T-helper 2 cell (primary cell): ENCODE data around the gene ASPDH.
"Not testable (repeated sequence)": the region's sequence is repeated elsewhere in the genome, so short reads cannot be mapped to it uniquely, and the experiment has no call there.

Source experiments
- DNase-seq, 5 experiments: peaks; one replicate each; pipeline versions ENCODE4 v3.0.0 to v3.0.0-alpha.2; 2012 to 2022

The ASPDH gene

GRCh38 chr19:50547385-50548190 is 33.9 kb upstream of the ASPDH start:
- DNase-seq = no peak

- no peak for DNase-seq
These were observed 33.0 kb upstream of the ASPDH start for GRCh38 chr19:50546527-50547221.

- no peak for DNase-seq
These were observed 29.2 kb upstream of the ASPDH start for GRCh38 chr19:50542943-50543342.

DNA sequence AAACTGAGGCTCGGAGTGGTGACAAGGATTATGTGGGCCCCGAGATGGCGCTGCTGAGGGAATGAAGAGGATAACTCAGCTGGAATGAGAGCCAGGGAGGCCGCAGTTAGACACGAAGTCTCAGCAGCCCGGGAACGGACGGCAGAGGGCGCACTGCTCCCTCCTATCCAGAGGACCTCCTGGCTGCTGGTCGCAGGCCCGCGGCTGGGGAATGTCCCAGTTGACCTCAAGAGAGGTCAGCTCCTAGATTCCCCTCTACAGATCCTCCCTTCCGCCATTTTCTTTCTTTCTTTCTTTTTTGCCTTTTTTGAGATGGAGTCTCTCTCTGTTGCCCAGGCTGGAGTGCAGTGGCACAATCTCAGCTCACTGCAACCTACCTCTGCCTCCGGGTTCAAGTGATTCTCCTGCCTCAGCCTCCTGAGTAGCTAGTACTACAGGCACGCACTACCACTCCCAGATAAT is 24.1 kb upstream of the ASPDH start:
- DNase-seq = peak in 4 of 5 experiments; percentile 10 to 56 (median 50)

GRCh38 chr19:50537306-50537685 is 23.6 kb upstream of the ASPDH start:
- DNase-seq = no peak

DNA sequence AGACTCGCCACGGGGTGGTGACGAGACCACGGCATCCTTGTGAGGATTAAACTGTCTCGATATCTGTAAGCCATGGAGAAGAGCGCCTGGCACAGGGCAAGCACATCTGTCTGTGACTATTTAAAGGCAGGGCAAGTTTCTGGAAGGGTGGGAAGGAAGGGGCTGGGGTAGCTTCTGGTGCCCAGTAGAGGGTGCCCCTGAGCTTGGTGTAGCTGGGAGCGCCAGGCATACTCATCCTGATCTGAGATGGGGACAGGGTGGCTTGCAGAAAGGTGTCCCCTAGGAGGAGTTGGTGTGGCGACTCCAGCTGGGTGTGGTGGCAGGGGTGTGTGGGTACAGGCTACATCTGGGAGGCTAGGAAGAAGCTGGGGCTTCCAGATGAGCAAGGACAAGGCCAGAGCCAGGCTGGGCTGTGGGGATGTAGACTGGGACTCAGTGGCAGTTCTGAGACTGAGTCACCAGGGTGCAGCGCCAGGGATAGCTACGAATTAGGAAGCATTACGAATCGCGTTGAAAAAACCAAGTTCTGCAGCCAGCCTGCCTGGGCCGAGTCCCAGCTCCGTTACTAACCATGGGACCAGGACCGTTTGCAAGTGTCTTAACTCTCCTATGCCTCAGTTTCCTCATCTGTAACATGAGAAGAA is 23.1 kb upstream of the ASPDH start:
- no peak for DNase-seq

DNA sequence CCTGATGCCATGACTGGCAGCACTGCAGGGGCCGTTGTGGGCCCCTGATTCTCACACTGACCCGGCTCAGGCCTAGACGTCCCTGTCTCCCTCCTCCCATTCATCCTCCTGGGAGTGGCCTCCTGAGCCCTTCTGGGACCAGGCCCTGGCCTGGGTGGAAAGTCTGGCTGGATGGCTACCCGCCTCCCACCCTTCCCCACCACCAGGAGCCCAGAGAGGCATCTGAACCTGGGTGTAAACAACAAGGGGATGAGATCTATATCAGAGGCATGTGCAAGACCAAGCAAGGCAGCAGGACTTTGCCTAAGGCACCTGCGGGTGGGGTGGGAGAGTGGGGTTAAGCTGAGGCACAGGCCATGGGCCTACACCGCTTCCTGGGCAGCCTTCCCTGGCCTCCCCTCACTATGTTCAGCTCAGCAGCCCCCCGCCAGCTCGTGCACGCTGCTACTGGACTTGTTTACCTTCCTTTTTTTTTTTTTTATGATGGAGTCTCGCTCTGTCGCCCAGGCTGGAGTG is 22.0 kb upstream of the ASPDH start:
- DNase-seq = no peak

GRCh38 chr19:50534478-50534877 is 20.8 kb upstream of the ASPDH start:
- no peak for DNase-seq

DNA sequence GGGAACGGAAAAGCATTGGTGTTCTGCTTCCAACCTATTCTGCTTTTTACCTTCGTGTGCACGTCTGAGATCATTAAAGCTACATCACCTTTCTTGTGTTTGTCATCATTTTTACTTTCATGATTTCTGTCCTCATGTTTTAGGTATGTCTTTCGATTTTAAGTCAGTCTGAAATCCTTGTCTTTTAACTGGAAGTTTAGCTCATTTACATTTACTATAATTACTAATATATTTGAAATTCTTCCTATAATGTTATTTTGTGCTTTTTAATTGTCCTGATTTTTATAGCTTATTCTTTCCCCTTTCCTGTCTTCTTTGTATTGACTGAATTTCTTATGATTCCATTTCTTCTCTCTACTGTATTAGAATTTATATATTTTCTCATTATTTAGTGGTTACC is 19.2 kb upstream of the ASPDH start:
- no peak for DNase-seq

GRCh38 chr19:50531171-50531612 is 17.5 kb upstream of the ASPDH start:
- no peak for DNase-seq

DNA sequence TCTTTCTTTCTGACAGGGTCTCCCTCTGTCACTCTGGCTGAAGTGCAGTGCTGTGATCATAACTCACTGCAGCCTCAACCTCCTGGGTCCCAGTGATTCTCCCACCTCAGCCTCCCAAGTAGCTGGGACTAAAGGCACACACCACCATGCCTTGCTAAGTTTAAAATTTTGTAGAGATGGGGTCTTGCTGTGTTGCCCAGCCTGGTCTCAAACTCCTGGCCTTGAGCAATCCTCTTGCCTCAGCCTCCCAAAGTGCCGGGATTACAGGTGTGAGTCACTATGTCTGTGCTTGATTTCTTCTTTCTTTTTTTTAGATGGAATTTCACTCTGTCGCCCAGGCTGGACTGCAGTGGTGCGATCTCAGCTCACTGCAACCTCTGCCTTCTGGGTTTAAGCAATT is 14.3 kb upstream of the ASPDH start:
- not testable (repeated sequence) for DNase-seq

DNA sequence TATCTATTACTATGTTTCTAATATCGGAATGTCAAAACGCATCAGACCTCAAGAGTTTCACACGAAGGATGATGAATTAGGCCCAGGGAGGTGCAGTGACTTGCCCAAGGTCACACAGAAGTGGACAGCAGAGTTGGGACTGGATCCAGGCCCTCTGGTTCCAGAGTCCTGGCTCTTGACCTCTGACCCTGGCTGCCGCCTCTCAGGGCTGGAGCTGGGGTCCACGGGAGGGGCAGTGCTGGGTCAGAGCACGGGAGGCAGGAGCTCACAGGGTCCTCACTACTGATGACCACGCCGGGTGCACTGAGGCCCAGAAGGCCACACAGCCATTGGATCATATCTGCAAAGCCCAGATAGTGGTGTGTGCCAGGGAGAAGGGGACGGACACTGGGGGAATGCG is 9.2 kb upstream of the ASPDH start:
- no peak for DNase-seq

GRCh38 chr19:50520822-50521465 is 7.2 kb upstream of the ASPDH start:
- no peak for DNase-seq

DNA sequence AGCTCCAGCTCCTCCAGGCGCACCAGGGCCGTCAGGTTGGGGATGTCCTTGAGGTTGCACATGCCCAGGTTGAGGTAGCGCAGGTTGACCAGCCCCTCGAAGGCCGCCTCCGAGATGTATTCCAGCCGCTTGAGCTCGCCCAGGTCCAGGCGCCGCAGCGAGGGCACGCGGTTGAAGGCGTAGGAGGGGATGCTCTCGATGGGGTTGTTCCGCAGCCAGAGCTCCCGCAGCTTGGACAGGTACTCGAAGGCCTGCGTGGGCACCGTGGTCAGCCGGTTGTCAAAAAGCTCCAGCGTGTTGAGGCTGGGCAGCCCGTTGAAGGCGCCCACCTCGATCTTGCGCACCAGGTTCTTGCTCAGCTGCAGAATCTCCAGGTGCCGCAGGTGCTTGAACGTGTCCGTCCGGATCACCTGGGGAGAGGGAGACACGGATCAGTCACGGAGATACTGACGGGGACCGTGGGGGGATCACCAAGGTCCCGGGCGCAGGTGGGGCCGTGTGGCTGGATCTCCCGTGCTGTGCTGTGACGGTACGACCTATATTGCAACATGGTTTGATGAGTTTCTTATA is 5.4 kb upstream of the ASPDH start:
- DNase-seq = no peak

GRCh38 chr19:50518091-50519005 is 4.6 kb upstream of the ASPDH start:
- no peak for DNase-seq

DNA sequence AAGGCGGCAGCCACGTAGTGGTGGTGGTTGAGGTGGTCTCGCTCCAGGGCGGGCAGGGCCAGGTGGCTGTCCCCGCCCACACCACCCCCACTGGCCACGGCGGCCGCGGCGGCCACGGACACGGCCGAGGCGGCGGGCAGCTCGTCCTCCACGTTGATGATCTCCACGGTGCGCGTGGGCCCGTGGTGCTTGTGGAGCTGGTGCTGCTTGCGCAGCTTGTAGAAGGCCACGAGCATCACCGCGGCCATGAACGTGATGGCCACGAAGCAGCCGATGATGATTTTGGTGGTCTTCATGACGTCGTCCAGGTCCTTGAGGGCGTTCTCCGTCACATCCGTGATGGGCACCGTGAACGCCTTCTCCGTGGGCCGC is 4.0 kb upstream of the ASPDH start:
- DNase-seq = no peak

- DNase-seq = no peak
These were observed 3.4 kb upstream of the ASPDH start for GRCh38 chr19:50516964-50517703.

GRCh38 chr19:50516456-50516855 is 2.7 kb upstream of the ASPDH start:
- no peak for DNase-seq

GRCh38 chr19:50515168-50515561 is 1.5 kb upstream of the ASPDH start:
- no peak for DNase-seq

DNA sequence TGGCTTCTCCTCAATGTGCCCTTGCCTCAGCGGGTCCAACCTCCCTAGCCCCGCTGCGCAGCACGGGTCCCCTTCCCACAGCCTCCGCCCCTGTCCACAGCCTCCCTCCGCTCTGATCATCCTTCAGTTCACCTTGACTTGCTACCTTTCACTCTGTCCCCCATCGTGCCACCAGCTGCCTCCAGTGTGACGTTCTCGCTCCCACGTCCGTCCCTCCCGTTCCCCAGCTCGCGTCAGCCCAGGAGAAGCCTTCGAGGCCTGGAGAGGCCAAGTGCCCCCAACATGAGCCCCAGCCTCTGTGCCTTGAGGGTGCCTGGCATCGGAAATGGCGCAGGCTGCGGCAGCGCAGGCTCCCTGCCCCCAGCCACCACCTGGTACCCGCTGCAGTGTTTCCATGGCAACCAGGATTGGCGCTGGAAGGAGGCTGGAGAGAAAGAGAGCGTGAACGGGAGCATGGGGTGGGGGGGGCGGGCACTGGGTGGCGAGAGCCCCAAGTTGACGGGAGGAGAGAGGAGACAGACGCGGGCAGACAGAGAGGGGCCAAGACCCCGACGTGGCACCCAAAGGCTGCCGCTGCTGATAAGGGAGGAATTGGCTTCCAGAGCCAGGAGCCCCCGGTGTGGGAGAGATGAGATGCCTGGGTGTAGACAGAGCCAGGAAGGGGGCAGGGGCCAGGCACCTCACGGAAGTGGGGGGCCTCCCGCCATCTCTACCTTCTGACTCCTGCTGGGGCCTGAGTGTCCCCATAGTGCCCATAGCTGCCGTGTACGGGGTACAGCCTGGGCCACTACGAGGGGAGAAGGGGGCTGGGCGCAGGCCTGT is 844 bp upstream of the ASPDH start:
- DNase-seq = no peak
